H1 (cell line): ENCODE data around the gene GPLD1. TPM values are rescaled to one million over a fixed set of nuclear protein-coding genes. Genes with fewer than 3 reads are reported as not detected.

Source experiments
- CEBPB ChIP-seq: IDR thresholded peaks from 2 replicates; pipeline ENCODE4 v1.6.1; 2012; ENCODE audit warnings: low read depth, low read length
- RAD21 ChIP-seq, 2 experiments: IDR thresholded peaks in 1 of 2; conservative IDR thresholded peaks in 1 of 2; 2 replicates each; pipeline ENCODE4 v1.6.1; 2011; ENCODE audit warnings: low read depth in 2 of 2, low read length in 2 of 2, improper control_type of control experiment in 1 of 2, inconsistent platforms in 1 of 2, mild to moderate bottlenecking in 1 of 2, moderate library complexity in 1 of 2
- polyA plus RNA-seq, 7 experiments: library from polyadenylated mRNA; depleted of rRNA in 3 of 7; stranded (reverse) in 5 of 7; unstranded in 2 of 7; fragments of >200 nt in 5 of 7; fragments of 200-250 nt in 2 of 7; gene quantifications; 1 replicate in 5 of 7; 2 replicates in 1 of 7; 4 replicates in 1 of 7; pipeline versions ENCODE4 v1.2.1 to v1.2.3, GENCODE V29; 2011 to 2013; ENCODE audit warnings: missing spikeins in 2 of 7, mixed read lengths in 2 of 7
- total RNA-seq: library from RNA; stranded (reverse); fragmentation: NEBNext Ultra II Directional; extraction: Animal tissue kit (Norgen Biotek cat#: 25700); gene quantifications from 2 replicates; pipeline ENCODE4 v1.2.1, GENCODE V29; 2021
- TF ChIP-seq, protein P1 (sequence below): fragments of 300-600 bp; sonication (generic); IDR thresholded peaks from 2 replicates; pipeline ENCODE4 v1.7.1; 2012; ENCODE audit warnings: low read length, moderate library complexity, mild to moderate bottlenecking, inconsistent platforms; ENCODE audit not compliant: insufficient replicate concordance

Gene GPLD1
- total and polyA plus RNA-seq, 2 of the 8 experiments (the other 6 are each of a cell fraction or from before 2014, with no cell fraction given): 3.7 to 5.3 TPM

GRCh38 chr6:24524329-24524728, 35.0 kb upstream of the GPLD1 start (continued):
- TF ChIP-seq, protein P1, sequence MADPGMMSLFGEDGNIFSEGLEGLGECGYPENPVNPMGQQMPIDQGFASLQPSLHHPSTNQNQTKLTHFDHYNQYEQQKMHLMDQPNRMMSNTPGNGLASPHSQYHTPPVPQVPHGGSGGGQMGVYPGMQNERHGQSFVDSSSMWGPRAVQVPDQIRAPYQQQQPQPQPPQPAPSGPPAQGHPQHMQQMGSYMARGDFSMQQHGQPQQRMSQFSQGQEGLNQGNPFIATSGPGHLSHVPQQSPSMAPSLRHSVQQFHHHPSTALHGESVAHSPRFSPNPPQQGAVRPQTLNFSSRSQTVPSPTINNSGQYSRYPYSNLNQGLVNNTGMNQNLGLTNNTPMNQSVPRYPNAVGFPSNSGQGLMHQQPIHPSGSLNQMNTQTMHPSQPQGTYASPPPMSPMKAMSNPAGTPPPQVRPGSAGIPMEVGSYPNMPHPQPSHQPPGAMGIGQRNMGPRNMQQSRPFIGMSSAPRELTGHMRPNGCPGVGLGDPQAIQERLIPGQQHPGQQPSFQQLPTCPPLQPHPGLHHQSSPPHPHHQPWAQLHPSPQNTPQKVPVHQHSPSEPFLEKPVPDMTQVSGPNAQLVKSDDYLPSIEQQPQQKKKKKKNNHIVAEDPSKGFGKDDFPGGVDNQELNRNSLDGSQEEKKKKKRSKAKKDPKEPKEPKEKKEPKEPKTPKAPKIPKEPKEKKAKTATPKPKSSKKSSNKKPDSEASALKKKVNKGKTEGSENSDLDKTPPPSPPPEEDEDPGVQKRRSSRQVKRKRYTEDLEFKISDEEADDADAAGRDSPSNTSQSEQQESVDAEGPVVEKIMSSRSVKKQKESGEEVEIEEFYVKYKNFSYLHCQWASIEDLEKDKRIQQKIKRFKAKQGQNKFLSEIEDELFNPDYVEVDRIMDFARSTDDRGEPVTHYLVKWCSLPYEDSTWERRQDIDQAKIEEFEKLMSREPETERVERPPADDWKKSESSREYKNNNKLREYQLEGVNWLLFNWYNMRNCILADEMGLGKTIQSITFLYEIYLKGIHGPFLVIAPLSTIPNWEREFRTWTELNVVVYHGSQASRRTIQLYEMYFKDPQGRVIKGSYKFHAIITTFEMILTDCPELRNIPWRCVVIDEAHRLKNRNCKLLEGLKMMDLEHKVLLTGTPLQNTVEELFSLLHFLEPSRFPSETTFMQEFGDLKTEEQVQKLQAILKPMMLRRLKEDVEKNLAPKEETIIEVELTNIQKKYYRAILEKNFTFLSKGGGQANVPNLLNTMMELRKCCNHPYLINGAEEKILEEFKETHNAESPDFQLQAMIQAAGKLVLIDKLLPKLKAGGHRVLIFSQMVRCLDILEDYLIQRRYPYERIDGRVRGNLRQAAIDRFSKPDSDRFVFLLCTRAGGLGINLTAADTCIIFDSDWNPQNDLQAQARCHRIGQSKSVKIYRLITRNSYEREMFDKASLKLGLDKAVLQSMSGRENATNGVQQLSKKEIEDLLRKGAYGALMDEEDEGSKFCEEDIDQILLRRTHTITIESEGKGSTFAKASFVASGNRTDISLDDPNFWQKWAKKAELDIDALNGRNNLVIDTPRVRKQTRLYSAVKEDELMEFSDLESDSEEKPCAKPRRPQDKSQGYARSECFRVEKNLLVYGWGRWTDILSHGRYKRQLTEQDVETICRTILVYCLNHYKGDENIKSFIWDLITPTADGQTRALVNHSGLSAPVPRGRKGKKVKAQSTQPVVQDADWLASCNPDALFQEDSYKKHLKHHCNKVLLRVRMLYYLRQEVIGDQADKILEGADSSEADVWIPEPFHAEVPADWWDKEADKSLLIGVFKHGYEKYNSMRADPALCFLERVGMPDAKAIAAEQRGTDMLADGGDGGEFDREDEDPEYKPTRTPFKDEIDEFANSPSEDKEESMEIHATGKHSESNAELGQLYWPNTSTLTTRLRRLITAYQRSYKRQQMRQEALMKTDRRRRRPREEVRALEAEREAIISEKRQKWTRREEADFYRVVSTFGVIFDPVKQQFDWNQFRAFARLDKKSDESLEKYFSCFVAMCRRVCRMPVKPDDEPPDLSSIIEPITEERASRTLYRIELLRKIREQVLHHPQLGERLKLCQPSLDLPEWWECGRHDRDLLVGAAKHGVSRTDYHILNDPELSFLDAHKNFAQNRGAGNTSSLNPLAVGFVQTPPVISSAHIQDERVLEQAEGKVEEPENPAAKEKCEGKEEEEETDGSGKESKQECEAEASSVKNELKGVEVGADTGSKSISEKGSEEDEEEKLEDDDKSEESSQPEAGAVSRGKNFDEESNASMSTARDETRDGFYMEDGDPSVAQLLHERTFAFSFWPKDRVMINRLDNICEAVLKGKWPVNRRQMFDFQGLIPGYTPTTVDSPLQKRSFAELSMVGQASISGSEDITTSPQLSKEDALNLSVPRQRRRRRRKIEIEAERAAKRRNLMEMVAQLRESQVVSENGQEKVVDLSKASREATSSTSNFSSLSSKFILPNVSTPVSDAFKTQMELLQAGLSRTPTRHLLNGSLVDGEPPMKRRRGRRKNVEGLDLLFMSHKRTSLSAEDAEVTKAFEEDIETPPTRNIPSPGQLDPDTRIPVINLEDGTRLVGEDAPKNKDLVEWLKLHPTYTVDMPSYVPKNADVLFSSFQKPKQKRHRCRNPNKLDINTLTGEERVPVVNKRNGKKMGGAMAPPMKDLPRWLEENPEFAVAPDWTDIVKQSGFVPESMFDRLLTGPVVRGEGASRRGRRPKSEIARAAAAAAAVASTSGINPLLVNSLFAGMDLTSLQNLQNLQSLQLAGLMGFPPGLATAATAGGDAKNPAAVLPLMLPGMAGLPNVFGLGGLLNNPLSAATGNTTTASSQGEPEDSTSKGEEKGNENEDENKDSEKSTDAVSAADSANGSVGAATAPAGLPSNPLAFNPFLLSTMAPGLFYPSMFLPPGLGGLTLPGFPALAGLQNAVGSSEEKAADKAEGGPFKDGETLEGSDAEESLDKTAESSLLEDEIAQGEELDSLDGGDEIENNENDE: no peak
- TF ChIP-seq CEBPB (no peak), RAD21 (IDR thresholded peaks at IDR 0.05 in 1 of 2, conservative IDR thresholded peaks at IDR 0.05 in 1 of 2; ENCODE audit: low read depth in 2 of 2, low read length in 2 of 2) (no peak)
- TF ChIP-seq, all 59 proteins: peak for 0
